Limb (tissue), 2 donors: ENCODE data around the gene MYO19.
"Not testable (repeated sequence)": the region's sequence is repeated elsewhere in the genome, so short reads cannot be mapped to it uniquely, and the experiment has no call there.

ENCODE experiments used
- DNase-seq, 2 donors: peaks; one replicate each; pipeline ENCODE4 v3.0.0-alpha.2; 2016; ENCODE audit errors: extremely low spot score in 2 of 2

MYO19 gene

DNA sequence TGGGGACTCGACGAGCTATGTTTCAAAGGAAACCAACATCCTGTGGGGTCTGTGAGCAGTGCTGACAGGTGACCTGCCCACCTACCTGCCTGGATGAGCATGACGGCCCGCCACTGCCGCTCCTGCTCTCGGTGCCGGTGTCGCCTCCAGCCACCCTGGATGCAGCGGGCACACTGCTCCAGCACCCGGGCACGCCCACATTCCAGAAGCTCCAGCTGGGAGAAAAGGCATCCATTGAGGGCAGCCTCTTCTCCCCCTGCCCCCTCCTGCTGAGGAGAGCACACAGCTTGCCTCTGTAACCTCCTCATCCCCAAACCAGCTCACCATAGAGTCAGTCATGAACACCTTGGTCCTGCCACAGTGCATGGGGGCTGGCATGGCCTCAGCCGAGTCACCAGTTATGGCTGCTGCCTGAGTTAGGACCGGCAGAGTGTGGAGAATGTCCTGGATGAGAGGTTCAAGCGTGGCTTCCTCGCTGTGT lies 33.9 kb downstream of the MYO19 start:
- DNase-seq, result no peak

DNA sequence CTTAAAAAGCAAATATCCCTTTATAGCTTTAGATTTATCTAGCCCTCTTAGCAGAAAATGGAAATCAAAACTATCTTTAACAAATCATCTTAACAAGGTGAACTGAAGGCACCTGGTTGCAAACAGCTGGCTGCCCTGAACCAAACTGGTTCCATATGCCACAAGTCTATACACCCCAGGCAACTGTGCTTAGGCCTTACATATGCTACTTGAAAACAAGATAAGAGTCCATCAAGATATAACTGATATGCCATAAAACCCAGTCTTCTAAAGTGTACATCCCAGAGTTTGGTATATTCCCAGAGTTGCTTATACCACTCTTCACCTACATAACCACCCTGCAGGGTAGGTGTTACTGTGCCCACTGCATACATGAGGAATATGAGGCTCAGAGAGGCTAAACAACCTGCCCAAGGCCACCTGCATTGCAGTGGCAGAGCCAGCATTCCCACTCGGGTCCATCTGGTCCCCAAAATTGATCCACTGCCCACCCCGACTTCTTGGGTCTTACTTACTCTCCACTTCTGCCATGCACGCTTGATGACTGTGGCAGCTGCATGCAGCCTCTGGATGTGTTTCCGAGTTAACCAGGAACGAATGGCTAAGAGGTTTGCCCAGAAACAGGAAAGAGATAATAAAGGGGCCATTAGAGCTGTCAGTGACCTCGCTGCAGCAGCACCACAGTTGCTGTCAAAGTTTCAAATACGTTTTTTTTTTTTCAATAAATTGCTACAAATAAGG lies 35.9 kb downstream of the MYO19 start:
- DNase-seq, result no peak

DNA sequence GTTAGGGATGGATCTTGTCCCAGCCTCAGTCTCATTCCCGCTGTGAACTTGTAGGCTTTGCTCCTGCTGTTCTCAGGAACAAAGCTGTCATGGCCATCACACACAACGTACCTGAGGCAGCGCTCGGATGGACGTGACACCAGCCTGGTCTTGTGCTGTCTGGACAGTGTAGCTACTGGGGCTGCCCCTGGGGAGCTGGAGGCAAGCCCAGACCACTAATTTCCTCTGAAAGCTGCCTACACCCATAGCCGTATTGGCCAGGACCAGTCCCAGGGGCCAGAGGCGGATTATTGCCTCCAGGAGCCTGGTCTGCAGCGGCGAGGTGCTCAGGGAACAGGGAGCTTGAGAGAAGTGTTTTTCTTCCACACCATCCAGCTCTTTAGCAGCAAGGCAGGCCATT lies 36.5 kb downstream of the MYO19 start:
- DNase-seq, result no peak

DNA sequence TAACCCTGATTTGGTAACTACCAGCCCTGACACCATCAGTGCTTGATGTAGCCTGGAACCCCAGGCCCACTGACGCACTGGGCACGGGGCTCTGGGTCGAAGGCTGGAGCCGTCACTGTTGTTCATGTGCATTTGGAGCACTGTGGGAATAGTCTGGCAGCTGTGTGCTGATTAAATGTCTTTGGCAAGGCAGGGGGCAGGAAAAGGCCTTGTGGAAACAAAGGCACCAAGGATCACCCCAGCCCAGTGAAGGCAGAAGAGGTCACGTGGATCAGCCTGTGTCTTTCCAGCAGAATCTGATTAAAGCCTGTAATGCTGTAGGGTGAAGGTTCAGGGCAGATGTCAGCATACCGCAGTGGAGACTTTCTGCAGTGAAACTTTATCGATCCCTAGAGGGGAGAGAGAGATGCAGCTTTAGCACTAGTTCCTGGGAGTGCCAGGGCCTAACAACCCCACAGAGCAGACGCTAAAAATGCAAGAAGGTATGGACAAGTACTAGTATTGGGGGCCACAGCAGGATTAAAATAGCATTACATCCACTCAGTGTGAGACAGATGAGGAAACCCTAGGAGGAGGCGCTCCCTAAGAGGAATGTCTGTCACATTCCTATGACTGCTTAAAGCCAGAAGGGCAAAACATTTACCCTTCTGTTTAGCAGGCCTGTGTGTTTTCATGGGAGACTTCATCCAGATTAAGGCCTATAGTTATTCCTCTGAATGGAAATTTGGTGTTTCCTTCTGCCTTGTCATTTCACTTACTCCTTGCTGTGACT lies 38.5 kb downstream of the MYO19 start:
- DNase-seq, result no peak

DNA sequence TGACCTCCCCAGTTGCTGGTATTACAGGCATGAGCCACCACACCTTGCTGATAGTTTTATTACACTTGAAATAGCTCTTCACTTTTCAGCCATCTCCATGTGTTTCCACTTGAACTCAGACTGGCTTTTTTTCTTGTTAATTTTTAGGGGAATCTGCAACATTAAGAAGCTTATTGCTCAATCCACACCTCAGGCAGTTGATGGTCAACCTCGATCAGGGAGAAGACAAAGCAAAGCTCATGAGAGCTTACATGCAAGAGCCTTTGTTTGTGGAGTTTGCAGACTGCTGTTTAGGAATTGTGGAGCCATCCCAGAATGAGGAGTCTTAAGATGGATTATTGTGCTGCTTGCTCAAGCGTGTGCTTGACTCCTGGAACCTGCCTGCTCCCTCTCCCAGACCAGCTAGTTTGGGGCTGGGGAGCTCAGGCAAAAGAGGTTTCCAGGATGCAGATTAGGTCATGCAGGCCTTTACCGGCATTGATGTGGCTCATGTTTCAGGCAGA lies 39.5 kb downstream of the MYO19 start:
- no peak for DNase-seq

DNA sequence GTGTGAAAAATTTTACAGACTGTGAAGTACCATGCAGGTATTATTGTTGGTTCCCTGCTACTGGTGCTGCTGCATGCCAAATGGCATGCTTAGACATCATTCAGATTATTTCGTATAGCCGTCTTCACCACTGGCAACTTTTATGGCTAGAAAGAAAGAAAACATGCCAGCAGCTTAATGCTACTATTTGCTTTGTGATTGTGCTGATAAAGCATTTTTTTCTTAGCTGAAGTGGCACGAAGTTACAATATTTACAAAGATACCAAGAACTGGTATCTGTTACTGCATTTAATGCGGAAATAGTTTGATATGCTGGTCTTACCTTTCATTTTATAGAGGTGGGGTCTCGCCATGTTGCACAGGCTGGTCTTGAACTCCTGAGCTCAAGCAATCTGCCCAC lies 40.0 kb downstream of the MYO19 start:
- no peak for DNase-seq

DNA sequence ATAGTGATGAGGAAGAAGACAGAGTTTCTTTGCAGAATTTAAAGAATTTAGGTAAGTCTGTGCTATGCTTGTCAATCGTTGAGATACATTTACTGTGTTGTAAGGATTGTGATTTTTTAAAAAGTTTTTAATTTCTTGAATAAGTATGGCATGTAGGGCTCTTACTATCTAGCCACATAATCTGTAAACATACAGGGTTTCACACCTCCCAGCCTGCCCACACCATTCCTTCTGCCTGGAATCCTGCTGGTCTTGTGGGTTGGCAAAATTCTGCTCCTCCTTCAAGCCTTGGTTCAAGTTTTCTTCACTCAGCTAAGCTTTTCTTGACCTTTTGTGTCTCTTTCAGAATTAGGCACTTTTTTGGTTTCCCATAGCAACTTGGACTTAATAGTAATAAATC lies 40.7 kb downstream of the MYO19 start:
- no peak for DNase-seq

DNA sequence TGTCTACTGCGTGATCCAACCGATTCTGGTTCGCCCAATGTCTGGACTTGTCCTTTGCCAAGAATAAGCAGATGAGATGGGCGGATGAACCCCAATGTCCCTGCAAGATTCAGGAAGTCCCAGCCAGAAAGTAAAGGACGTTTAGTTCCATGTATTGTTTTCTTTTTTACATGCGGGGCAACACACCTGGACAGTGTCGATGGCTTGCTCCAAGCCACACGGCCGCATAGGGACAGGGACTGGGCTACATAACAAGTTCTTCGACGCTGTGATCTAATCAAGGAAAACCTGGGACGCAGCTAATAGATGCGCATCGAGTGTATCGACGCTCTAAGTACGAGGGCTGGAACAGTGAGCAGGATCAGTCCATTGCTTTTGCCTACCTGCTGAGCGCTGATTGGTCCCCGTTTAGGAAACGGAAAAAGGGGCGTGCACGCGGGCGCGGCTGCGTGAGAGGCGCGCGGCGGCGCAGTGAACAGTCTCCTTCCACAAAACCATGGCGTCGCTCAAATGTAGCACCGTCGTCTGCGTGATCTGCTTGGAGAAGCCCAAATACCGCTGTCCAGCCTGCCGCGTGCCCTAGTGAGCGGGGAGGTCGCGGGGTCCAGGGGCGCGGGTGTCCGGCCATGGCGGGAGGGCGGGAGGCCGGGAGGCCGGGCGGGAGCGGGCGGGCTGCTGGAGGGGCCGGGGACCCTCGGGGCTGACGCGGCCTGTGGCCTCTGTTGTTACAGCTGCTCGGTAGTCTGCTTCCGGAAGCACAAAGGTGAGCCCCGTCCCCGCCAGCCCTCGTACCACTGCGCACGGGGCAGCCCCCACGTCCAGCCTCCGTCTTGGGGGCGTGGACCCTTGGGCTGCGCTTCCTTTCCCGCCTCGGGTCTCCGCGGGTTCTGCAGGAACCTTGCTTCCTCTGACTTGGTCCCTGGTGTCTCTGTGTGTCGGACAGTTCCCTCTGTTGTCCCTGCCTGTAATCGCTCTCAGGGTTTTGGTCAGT lies 48.2 kb downstream of the MYO19 start, which contains the start of gene ZNHIT3:
TSS of gene ZNHIT3 (plus strand) at position 478 of the 991 bp plus-strand sequence. CDS start at position 497, 19 bp downstream.
- peak; percentile 91 to 97 for DNase-seq

DNA sequence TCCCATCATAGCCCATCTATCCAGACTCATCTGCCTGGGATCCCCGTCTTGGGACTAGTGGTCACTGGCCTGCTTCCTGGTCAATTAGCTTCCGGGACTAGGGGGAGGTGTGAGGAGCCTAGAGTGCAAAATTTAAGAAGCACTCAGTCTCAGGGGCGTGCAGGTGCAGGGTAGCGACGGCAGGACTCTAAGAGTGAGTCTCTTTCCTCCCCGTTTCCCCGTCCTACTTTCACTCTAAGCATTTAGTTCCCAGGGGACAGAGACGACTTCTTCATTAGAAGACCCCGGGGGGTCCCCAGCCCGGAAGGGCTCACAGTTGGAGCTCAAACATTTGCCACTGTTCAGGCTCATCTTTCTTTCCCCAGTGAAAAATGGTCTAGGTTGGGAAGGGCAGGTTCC lies 48.9 kb downstream of the MYO19 start:
- no peak for DNase-seq

DNA sequence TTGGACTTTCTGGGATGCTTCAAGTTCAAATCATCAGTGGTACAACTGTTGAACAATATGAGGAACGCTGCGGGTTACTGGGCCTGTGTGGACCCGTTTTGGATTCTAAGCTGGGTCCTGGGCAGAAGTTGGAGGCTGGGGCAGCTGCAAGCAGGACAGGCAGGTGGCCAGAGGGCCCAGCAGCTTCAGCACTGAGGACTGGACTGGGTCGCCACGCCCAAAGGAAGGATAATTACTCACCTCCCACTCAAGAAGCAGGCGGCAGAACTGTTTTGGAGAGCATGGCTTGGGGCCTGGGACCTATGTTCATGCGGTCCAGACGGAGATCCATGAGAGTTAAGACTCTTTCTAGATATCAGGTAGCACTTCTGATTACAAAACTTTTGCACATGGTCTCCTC lies 49.6 kb downstream of the MYO19 start:
- no peak for DNase-seq

DNA sequence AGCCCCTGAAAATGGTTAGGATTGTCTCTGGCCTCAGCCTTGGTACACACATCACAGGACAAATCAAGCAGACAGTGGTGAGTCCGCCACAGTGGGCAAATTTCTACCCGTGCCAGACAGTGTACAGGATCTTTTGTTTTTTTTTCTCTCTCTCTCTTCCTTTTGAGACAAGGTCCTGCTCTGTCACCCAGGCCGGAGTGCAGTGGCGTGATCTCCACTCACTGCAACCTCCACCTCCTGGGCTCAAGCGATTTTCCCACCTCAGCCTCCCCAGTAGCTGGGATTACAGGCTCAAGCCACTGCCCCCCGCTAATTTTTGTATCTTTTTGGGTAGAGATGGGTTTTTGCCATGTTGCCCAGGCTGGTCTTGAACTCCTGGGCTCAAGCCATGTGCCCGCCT lies 50.6 kb downstream of the MYO19 start:
- not testable (repeated sequence) for DNase-seq

DNA sequence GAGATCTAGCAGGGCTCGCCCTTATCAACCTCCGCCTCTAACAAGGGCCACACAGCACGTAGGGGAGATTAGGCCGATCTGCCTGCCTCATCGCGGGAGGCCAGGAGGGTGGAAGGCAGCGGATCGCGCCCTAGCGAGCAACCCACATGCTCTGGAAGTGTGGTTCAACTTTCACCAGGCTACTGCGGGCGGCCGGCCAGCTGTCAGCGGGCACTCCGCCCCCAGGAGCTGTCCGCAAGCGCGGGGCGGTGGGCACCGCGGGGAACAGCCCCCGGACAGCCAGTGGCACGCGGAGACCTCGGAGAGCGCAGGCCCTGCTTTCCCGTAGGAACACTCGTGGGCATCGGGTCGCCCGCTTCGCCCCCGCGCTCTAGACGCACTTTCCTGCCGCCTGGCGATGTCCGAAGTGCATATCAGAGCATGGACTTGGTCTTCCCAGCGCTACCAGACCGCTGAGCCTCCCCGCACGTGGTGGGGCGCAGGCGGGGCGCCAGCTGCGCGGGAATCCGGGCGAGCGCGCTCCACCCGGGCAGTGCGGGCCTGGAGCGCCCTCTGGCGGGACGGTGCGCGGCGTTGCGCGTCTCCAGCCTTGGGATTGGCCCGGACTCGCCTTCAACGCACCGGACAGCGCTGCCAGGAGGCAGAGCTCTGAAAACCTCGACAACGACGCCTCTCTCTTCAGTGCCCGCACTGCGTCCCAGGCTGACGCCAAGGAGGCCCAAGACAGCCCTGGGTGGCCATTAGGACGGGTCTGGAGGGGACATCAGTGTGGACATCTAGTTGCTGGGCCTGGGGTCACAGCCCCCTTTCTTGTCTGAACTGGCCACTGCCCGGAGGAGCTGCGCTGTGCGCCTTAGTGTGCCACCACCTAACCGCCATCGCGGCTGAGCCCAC lies 51.8 kb downstream of the MYO19 start:
- DNase-seq, result peak; percentile 72 to 91

DNA sequence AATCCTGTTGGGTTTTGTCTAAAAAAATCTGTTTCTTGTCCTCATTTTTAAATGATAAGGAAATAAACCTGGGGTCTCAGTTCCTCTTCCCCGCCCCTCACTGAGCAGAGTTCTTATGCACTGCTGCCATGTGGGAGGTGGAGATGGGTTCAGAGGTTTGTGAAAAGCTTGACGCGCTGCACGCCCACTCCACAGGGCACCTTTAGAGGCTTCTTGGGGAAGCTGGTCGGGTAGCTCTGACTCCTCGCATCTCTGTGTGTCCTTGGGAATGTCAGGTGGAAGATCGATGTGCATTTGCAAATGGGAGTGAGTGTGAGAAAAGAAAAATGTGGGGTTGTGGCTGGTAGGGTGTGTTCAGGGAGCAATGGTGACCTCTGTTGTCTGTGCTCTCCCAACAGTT lies 52.8 kb downstream of the MYO19 start:
- no peak for DNase-seq

DNA sequence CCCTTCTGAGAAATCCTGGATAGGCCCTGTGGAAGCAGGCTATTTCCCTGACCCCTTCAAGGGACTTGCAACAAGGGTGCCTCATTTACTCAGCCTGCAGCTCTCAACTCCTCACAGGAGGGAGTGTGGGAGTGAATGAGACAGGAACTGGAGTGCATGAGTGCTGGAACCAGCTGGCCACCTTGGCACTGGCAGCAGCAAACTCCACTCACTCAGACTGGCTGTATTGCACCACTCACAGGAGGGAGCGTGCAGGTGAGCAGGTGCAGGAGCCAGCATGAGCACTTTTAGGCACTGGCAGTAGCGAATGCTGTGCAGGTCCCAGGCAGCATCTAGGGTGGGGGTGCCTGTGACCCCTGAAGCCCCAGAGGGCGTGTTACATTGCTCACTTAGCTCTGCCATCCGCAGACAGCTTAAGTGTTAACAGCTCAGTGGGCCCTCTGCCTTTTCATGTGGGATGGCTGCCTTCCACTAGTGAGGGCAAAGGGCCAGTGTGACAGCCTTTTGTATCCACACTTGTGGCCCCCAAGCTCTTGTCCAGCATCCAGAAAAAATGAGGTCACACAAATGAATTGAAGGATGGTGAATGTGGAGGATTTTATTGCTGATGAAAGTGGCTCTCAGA lies 59.2 kb downstream of the MYO19 start:
- DNase-seq, result no peak

DNA sequence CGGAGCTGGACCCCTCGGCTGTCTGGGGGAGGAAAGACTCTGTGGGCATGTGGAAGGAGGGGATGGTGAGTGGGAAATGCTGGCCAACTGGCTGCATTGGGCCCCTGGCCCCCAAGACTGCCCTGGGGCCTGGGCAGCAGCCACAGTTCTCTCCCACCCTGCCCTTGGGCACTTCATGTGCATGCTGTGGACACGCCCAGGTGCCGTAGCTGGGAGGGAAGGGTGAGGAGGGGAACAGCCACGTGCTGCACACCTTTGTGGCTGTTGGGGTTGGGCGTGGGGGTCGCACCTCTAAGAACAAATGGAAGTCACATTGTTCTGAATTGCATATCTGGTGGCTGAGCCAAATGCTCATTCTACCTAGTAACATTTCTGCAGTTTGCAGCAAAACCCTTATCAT lies 60.1 kb downstream of the MYO19 start:
- no peak for DNase-seq

DNA sequence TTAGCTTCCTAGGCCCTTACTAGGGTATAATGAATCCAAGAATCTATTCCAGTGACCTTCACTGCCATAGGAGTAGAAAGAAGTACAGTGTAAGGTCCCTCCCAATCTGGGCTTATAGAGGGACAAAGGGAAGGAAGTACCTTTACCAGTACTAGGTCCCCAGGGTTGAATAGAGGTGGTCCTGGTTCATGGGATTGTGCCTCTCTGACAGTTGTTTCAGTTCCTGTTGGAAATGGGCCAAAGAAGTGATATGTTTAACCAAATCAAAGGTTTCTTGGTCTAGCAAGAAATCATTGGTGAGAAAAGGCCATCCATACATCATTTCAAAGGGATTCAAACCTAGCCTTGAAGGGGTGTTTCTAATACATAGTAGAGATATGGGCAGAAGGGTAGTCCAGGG lies 64.2 kb downstream of the MYO19 start:
- DNase-seq, result no peak

DNA sequence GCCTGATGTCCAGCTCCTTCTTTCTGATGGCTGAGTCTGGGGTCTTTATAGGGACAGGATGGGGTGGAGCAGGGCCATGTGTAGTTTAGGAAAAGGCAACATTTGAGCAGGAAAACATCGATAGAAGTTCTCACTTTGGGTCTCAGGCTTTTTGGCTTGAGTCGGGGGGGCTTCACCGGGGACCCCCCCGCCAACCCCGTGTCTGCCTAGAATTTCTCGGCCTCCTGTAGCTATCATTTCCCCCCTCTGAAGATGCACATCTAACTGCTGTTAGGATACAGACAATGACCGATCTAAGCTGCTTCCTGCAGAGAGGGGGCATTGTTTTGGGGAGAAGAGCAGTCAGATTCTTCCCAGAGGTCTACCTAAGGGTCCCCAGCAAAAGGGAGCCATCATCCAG lies 64.9 kb downstream of the MYO19 start:
- DNase-seq, result no peak

DNA sequence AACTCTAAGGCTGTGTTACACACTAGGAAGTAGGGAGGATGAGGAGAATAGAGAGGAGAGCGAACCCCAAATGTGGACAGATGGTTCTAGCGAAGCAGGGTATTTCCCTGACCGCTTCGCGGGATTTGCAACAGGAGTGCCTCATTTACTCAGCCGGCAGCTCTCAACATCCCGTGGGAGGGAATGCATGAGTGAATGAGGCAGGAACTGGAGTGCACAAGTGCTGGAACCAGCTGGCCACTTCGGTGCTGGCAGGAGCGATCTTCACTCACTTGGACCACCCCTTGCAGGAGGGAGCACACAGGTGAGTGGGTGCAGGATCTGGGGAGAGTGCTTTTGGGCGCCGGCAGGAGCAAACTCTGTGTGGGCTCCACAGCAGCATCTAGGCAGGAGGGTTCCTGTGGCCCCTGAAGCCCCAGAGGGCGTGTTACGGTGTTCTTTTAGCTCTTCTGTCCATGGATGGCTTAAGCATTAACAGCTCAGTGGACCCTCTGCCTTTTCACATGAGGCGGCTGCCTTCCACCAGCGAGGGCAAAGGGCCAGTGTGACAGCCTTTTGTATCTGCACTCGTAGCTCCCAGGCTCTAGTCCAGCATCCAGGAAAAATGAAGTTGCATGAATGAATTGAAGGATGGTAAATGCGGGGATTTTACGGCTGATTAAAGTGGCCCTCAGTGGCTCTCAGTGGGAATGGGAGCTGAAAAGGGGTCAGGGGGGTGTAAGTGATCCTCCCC lies 65.6 kb downstream of the MYO19 start:
- no peak for DNase-seq

DNA sequence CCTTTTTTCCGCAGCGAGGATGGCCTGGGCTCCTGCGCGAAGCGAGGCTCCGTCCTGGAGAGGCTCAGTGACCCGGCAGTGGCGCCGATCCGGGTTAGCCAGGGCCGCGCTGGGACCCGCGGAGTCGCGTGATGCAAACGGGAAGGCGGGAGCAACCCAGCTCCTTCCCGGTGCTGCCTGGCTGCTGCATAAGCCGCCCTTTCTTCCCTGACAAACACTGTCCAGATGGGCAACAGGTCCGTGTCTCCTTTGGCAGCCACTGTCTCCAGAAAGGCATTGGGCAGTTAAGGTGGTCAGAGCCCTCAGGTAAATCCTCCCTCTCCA lies 69.9 kb downstream of the MYO19 start:
- no peak for DNase-seq
